ENCODE measurements around the gene GPHN. TPM values are rescaled to one million over a fixed set of nuclear protein-coding genes. Genes with fewer than 3 reads are reported as not detected.
A peak's percentile ranks its signal among the peaks of the same experiment; 100 is the strongest.

Gene GPHN
- total and polyA plus RNA-seq, 2 of the 4 experiments (the other 2 are of a cell fraction), result 8.0 to 8.1 TPM

- BruUV-seq (replicated peaks), result no TSS peak
- dilution Hi-C loops (cut with HindIII; ENCODE audit: low sequenced_read_pairs, unreplicated experiment), result no loop called here
- no peak for ATAC-seq (ENCODE audit: low read depth)
- peak; percentile 41 for DNase-seq
- Histone ChIP-seq H3K9me3 (ENCODE audit: control insufficient read depth, insufficient read depth, low read length) (peaks cover 11% of the 10 kb centered on the region), H2AK9ac (replicated peaks; ENCODE audit: low read depth, low read length, poor library complexity) (no peak overlapping the region), H2AK5ac (ENCODE audit: low read depth, low read length) (no peak overlapping the region), H3K4me1 (ENCODE audit: control insufficient read depth, insufficient read depth, low read length) (no peaks in the 10 kb centered on the region), H2BK20ac (ENCODE audit: low read depth, low read length) (no peak overlapping the region), H3K56ac (ENCODE audit: extremely low read depth, insufficient read depth, low read length) (no peak overlapping the region), H3K27me3 (ENCODE audit: control insufficient read depth, insufficient read depth, low read length) (no peaks in the 10 kb centered on the region), H2BK15ac (ENCODE audit: low read depth, low read length) (no peak overlapping the region), H2BK120ac (ENCODE audit: low read depth, low read length) (no peak overlapping the region), H3K4me2 (ENCODE audit: low read depth, low read length) (no peak overlapping the region), H3K4ac (ENCODE audit: low read depth, low read length) (no peak overlapping the region), H3K18ac (ENCODE audit: low read depth, low read length) (no peak overlapping the region), H3K27ac (ENCODE audit: insufficient read depth, low read length) (no peak overlapping the region), H3K23ac (ENCODE audit: low read depth, low read length) (no peak overlapping the region), H3K9ac (ENCODE audit: low read depth, low read length) (no peak overlapping the region), H3K36me3 (ENCODE audit: control insufficient read depth, insufficient read depth, low read length) (no peaks in the 10 kb centered on the region; the same call in 1 of the 2 replicates), H3K14ac (replicated peaks; ENCODE audit: low read depth, low read length) (no peak overlapping the region), H2BK5ac (ENCODE audit: low read depth, low read length, poor library complexity, severe bottlenecking) (no peak overlapping the region), H4K20me1 (ENCODE audit: insufficient read depth, low read length) (no peaks in the 10 kb centered on the region), H4K8ac (ENCODE audit: low read depth in 2 of 2, low read length in 2 of 2) (no peak overlapping the region), H3K9me1 (ENCODE audit: insufficient read depth, low read length) (no peaks in the 10 kb centered on the region), H4K5ac (ENCODE audit: low read depth, low read length) (no peak overlapping the region), H4K91ac (ENCODE audit: insufficient read depth, low read depth, low read length) (no peak overlapping the region), H2AFZ (replicated peaks; ENCODE audit: low read length, poor library complexity) (no peak overlapping the region), H3K79me1 (ENCODE audit: low read depth in 1 of 2, low read length in 2 of 2) (no peaks in the 10 kb centered on the region), H3K4me3 (ENCODE audit: insufficient read depth, low read depth, low read length) (no peak overlapping the region)
- 60% methylated on average over 2 of the region's 5 CpGs; no CpG with 5 or more reads in 1 of the 2 experiments for WGBS, 2 experiments (ENCODE audit: extremely low coverage in 2 of 2, insufficient read length in 1 of 2)
- in situ Hi-C loops (cut with MboI; ENCODE audit: low sequenced_read_pairs), result no loop called here
- intact Hi-C loops (cut with micrococcal nuclease), result no loop called here
- POLR2A ChIA-PET (ENCODE audit: unreplicated experiment), result no interaction called here
- CTCF ChIA-PET, result no interaction called here
- TF ChIP-seq BHLHE40 (IDR thresholded peaks at IDR 0.05; ENCODE audit: low read depth, low read length), result no peak
- TF ChIP-seq CTCF (conservative IDR thresholded peaks at IDR 0.05; ENCODE audit: low read depth, low read length), result no peak
- TF ChIP-seq FOS (IDR thresholded peaks at IDR 0.05; ENCODE audit: low read depth, low read length), result no peak
- TF ChIP-seq RCOR1 (IDR thresholded peaks at IDR 0.05; ENCODE audit: insufficient replicate concordance, low read length), result no peak
- no peak for TF ChIP-seq POLR2A (IDR thresholded peaks at IDR 0.05; ENCODE audit: low read depth, low read length)
These were observed 436.9 kb downstream of the GPHN start for GRCh38 chr14:66944872-66945271.
